SJCRH30 (cell line): ENCODE measurements around the gene KIF2A. TPM values are rescaled to one million over a fixed set of nuclear protein-coding genes. Genes with fewer than 3 reads are reported as not detected.

Experiments
- DNase-seq, 2 experiments: peaks; one replicate each; pipeline ENCODE4 v3.0.0-alpha.2; 2015 to 2020
- H3K27ac ChIP-seq: fragments of 250-450 bp; sonication (Bioruptor Pico); 2 replicates; pipeline ENCODE4 v1.5.1; 2020; ENCODE audit warnings: mild to moderate bottlenecking, moderate library complexity
- H3K27me3 ChIP-seq: fragments of 250-450 bp; sonication (Bioruptor Pico); 2 replicates; pipeline ENCODE4 v1.5.1; 2020; ENCODE audit warnings: mild to moderate bottlenecking, moderate library complexity
- H3K36me3 ChIP-seq: fragments of 250-450 bp; sonication (Bioruptor Pico); 2 replicates; pipeline ENCODE4 v1.5.1; 2020; ENCODE audit warnings: mild to moderate bottlenecking, moderate library complexity
- H3K4me1 ChIP-seq: fragments of 250-450 bp; sonication (Bioruptor Pico); 2 replicates; pipeline ENCODE4 v1.5.1; 2020; ENCODE audit warnings: mild to moderate bottlenecking, moderate library complexity
- H3K4me3 ChIP-seq: fragments of 250-450 bp; sonication (Bioruptor Pico); 2 replicates; pipeline ENCODE4 v1.5.1; 2020; ENCODE audit warnings: mild to moderate bottlenecking, moderate library complexity
- H3K9me3 ChIP-seq: fragments of 250-450 bp; sonication (Bioruptor Pico); replicated peaks from 2 replicates; pipeline ENCODE4 v1.5.1; 2020; ENCODE audit warnings: mild to moderate bottlenecking, moderate library complexity
- total RNA-seq: library from RNA; depleted of rRNA; stranded (reverse); fragments of >200 nt; shearing (Covaris generic); gene quantifications from 2 replicates; pipeline ENCODE4 v1.2.3, GENCODE V29; 2014; rRNA removed

KIF2A gene
- 74.0 and 77.7 TPM in 2 replicates for total RNA-seq

GRCh38 chr5:62305715-62306322, at the start of gene KIF2A:
Gene KIF2A, plus strand, starts transcription at chr5:62306206. Its CDS starts 267 bp downstream, at chr5:62306473.
- DNase-seq, result peak; percentile 88 to 93
- peaks cover 7% of the 10 kb centered on the region; the same call in 1 of the 2 replicates for H3K36me3 ChIP-seq
- H3K27me3 ChIP-seq, result no peaks in the 10 kb centered on the region

DNA sequence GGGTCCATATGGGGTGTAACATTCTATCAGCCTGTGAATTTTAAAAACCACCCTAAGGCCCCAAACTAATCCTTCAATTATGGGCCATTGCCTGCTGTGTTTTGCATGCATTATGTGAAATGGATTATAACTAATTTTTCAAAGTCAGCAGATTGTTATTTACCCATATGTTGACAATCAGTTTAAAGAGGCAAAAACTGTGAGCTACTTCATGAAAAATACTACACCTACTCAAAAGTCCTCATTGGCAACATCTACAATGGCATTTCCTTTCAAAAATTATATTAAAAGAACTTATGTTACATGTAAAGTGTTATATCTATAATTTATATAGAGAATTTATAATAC, 49.0 kb upstream of the KIF2A start:
- Histone ChIP-seq H3K27ac (no peak overlapping the region), H3K4me1 (peaks cover 7% of the 10 kb centered on the region), H3K4me3 (no peak overlapping the region), H3K36me3 (no peaks in the 10 kb centered on the region), H3K9me3 (no peaks in the 10 kb centered on the region), H3K27me3 (0 out of 2 replicates have a peak, but pooled peaks cover 6% of the 10 kb centered on the region)
- no peak for DNase-seq

More at GRCh38 chr5:62305715-62306322, at the start of gene KIF2A:
- Histone ChIP-seq H3K27ac (peak within 1 kb of the TSS; percentile 88), H3K4me3 (peak within 1 kb of the TSS; percentile 99), H3K9me3 (no peaks in the 10 kb centered on the region), H3K4me1 (no peaks in the 10 kb centered on the region)

DNA sequence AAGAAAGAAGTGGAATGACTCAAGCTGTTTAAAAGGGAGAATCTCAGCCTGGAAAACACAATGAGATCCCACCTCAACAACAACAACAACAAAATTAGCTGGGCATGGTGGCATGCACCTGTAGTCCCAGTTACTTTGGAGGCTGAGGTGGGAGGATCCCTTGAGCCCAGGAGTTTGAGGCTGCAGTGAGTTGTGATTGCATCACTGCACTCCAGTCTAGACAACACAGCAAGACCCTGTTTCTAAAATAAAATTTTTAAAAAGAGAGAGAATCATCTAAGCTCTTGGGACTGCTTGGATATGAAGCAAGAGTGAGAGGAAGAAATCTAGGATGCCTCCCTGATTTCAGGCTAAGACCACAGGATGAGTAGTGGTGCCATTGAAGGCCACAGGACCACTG, 47.4 kb upstream of the KIF2A start:
- no peak for DNase-seq
- no peaks in the 10 kb centered on the region for H3K36me3 ChIP-seq
- H3K4me3 ChIP-seq, result no peak overlapping the region
- no peaks in the 10 kb centered on the region for H3K9me3 ChIP-seq
- peaks cover 7% of the 10 kb centered on the region for H3K4me1 ChIP-seq
- H3K27ac ChIP-seq, result no peak overlapping the region
- 0 out of 2 replicates have a peak, but pooled peaks cover 6% of the 10 kb centered on the region for H3K27me3 ChIP-seq

GRCh38 chr5:62259699-62260250, 46.2 kb upstream of the KIF2A start:
- Histone ChIP-seq H3K27ac (no peak overlapping the region), H3K27me3 (0 out of 2 replicates have a peak, but pooled peaks cover 6% of the 10 kb centered on the region), H3K4me1 (peaks cover 7% of the 10 kb centered on the region), H3K36me3 (no peaks in the 10 kb centered on the region), H3K4me3 (no peak overlapping the region), H3K9me3 (no peaks in the 10 kb centered on the region)
- DNase-seq, result peak; percentile 10 to 39

GRCh38 chr5:62260513-62260912, 45.5 kb upstream of the KIF2A start:
- no peaks in the 10 kb centered on the region for H3K36me3 ChIP-seq
- 0 out of 2 replicates have a peak, but pooled peaks cover 6% of the 10 kb centered on the region for H3K27me3 ChIP-seq
- peaks cover 7% of the 10 kb centered on the region for H3K4me1 ChIP-seq
- no peak for DNase-seq
- H3K4me3 ChIP-seq, result no peak overlapping the region
- H3K27ac ChIP-seq, result no peak overlapping the region
- no peaks in the 10 kb centered on the region for H3K9me3 ChIP-seq

- no peak overlapping the region for H3K27ac ChIP-seq
- H3K9me3 ChIP-seq, result no peaks in the 10 kb centered on the region
- H3K36me3 ChIP-seq, result no peaks in the 10 kb centered on the region
- no peak for DNase-seq
- H3K4me3 ChIP-seq, result no peak overlapping the region
- peaks cover 4% of the 10 kb centered on the region for H3K4me1 ChIP-seq
- 0 out of 2 replicates have a peak, but pooled peaks cover 6% of the 10 kb centered on the region for H3K27me3 ChIP-seq
Observed at GRCh38 chr5:62263401-62263800, 42.6 kb upstream of the KIF2A start.

DNA sequence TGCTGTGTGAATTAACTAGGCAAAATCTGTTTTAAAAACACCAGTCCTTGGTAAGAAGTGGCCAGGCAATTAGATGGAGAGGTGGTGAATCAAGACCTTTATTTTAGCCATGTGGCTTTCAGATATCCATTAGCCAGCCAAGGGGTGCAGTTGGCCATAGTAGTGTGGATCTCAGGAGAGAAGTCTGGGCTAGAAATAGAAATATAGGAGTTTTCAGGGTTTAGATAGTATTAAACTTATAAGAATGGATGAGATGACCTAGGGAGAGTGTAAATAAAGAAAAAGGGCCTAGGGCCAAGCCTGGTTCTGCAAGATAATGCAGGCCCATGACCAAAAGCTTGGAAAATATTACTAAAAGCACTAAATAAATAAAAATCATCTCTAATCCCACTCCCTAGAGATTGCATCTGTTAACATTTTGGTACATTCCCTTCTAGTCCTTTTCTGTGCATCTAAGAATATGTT, 40.3 kb upstream of the KIF2A start:
- no peaks in the 10 kb centered on the region for H3K4me1 ChIP-seq
- H3K4me3 ChIP-seq, result no peak overlapping the region
- H3K36me3 ChIP-seq, result no peaks in the 10 kb centered on the region
- no peak overlapping the region for H3K27ac ChIP-seq
- H3K9me3 ChIP-seq, result no peaks in the 10 kb centered on the region; the same call in 1 of the 2 replicates
- 0 out of 2 replicates have a peak, but pooled peaks cover 3% of the 10 kb centered on the region for H3K27me3 ChIP-seq
- no peak for DNase-seq

DNA sequence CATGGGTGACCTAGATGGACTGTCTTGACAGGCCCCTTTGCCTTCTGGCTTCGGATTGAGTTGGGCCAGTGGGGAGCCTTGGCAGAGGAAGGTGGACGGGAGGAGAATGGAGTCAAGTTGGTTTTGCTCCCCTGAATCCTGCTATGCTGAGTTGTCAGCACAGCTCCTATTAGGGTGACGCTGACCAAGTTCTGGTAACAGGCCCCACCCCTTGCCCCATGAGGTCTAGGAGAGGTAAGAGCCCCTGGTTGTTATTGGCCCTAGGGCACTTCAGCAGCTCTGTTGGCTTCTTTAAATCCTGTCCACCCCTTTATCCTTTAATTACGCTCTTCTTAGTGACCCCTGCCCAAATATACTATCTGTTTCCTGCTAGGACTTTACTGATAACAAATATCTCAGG, 39.4 kb upstream of the KIF2A start:
- H3K27ac ChIP-seq, result no peak overlapping the region
- no peak for DNase-seq
- no peaks in the 10 kb centered on the region; the same call in 1 of the 2 replicates for H3K9me3 ChIP-seq
- H3K27me3 ChIP-seq, result no peaks in the 10 kb centered on the region
- H3K4me1 ChIP-seq, result no peaks in the 10 kb centered on the region
- H3K4me3 ChIP-seq, result no peak overlapping the region
- H3K36me3 ChIP-seq, result no peaks in the 10 kb centered on the region

GRCh38 chr5:62268234-62268633, 37.8 kb upstream of the KIF2A start:
- Histone ChIP-seq H3K27me3 (no peaks in the 10 kb centered on the region), H3K4me3 (no peak overlapping the region), H3K36me3 (no peaks in the 10 kb centered on the region), H3K4me1 (no peaks in the 10 kb centered on the region), H3K27ac (no peak overlapping the region), H3K9me3 (no peaks in the 10 kb centered on the region; the same call in 1 of the 2 replicates)
- no peak for DNase-seq

GRCh38 chr5:62268792-62269191, 37.2 kb upstream of the KIF2A start:
- no peak for DNase-seq
- Histone ChIP-seq H3K27ac (no peak overlapping the region), H3K4me3 (no peak overlapping the region), H3K27me3 (no peaks in the 10 kb centered on the region), H3K9me3 (no peaks in the 10 kb centered on the region; the same call in 1 of the 2 replicates), H3K36me3 (no peaks in the 10 kb centered on the region), H3K4me1 (no peaks in the 10 kb centered on the region)

GRCh38 chr5:62271370-62271769, 34.6 kb upstream of the KIF2A start:
- Histone ChIP-seq H3K4me1 (no peaks in the 10 kb centered on the region), H3K27me3 (no peaks in the 10 kb centered on the region), H3K36me3 (no peaks in the 10 kb centered on the region), H3K27ac (no peak overlapping the region), H3K4me3 (no peak overlapping the region), H3K9me3 (no peaks in the 10 kb centered on the region; the same call in 1 of the 2 replicates)
- DNase-seq, result no peak

DNA sequence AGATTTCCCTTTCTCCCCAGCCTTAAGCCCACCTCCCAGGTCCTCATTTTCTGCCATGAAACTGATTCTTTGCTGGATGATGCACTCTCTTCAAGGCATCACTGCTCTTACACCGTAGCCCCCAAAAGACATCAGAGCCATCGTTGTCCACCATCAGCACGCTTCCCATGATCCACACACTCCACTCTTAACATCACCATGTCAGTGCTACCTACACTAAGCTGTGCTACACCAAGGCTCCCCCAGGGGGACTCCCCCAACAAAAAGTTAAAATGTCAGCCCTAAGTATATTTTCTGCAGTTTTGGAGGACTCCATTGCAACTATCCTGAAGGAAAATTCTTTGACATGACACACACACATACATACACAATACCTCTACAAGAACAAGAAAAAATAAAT, 34.1 kb upstream of the KIF2A start:
- H3K9me3 ChIP-seq, result no peaks in the 10 kb centered on the region; the same call in 1 of the 2 replicates
- no peaks in the 10 kb centered on the region for H3K36me3 ChIP-seq
- H3K27me3 ChIP-seq, result no peaks in the 10 kb centered on the region
- no peak overlapping the region for H3K4me3 ChIP-seq
- H3K27ac ChIP-seq, result no peak overlapping the region
- H3K4me1 ChIP-seq, result no peaks in the 10 kb centered on the region
- no peak for DNase-seq

DNA sequence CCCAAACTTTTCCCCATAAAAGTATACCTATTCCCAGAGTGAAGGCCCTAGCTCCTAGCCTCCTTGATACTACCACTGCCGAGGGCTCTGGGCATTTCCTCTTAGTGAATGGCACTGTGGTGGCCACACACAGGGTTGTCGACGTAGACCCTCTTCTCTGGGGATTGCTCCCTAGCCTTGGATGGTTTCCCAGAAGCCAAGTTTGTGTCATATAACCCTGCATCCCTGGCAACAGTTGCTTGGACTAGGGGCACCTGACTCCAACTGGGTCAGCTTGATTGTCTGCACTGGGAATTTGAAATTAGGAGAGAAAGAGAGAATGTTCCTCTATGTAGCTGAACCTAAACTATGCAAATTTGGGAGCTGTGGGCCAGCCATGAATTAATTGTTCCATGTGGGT, 32.3 kb upstream of the KIF2A start:
- no peaks in the 10 kb centered on the region; the same call in 1 of the 2 replicates for H3K9me3 ChIP-seq
- H3K36me3 ChIP-seq, result no peaks in the 10 kb centered on the region
- no peak overlapping the region for H3K27ac ChIP-seq
- H3K27me3 ChIP-seq, result no peaks in the 10 kb centered on the region
- H3K4me3 ChIP-seq, result no peak overlapping the region
- no peak for DNase-seq
- H3K4me1 ChIP-seq, result no peaks in the 10 kb centered on the region

- no peaks in the 10 kb centered on the region for H3K4me1 ChIP-seq
- H3K27me3 ChIP-seq, result no peaks in the 10 kb centered on the region
- H3K9me3 ChIP-seq, result no peaks in the 10 kb centered on the region
- DNase-seq, result no peak
- H3K4me3 ChIP-seq, result no peak overlapping the region
- H3K27ac ChIP-seq, result no peak overlapping the region
- no peaks in the 10 kb centered on the region for H3K36me3 ChIP-seq
Observed at GRCh38 chr5:62275581-62275980, 30.4 kb upstream of the KIF2A start.

DNA sequence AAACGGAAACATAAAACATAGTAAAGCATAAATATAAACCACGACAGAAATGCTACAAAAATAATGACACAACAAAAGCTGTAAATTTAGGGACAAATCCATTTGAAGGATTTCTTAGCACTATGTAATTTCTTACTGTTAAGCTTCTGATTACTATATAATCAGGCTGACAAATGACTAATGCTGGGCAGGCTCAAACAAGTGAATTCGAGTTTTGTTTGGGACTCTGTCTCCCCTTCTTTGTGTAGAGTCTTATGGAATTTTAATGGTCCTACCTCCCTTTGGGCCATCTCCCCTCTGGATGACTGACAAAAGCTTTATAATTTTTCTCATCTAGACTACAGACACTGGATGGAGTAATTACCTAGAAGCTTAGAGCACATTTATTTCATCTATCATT, 24.6 kb upstream of the KIF2A start:
- Histone ChIP-seq H3K27ac (no peak overlapping the region), H3K36me3 (no peaks in the 10 kb centered on the region), H3K27me3 (no peaks in the 10 kb centered on the region), H3K4me1 (no peaks in the 10 kb centered on the region), H3K9me3 (no peaks in the 10 kb centered on the region), H3K4me3 (no peak overlapping the region)
- no peak for DNase-seq
